H9 (cell line): ENCODE measurements around the gene RILP. TPM values are rescaled to one million over a fixed set of nuclear protein-coding genes. Genes with fewer than 3 reads are reported as not detected.

Experiments used
- DNase-seq: peaks from one replicate; pipeline ENCODE4 v3.0.0-alpha.2; 2017
- H2AFZ ChIP-seq: one replicate; pipeline ENCODE4 v1.6.1; 2013; ENCODE audit warnings: mild to moderate bottlenecking, low read length, control low read depth, moderate library complexity
- H2AK5ac ChIP-seq: 2 replicates; pipeline ENCODE4 v1.6.1; 2013; ENCODE audit warnings: low read length, control low read depth, mixed read lengths; ENCODE audit not compliant: insufficient read length
- H2BK120ac ChIP-seq: one replicate; pipeline ENCODE4 v1.6.1; 2013; ENCODE audit warnings: low read depth, mild to moderate bottlenecking, low read length, control low read depth, inconsistent platforms; ENCODE audit not compliant: poor library complexity, severe bottlenecking
- H2BK12ac ChIP-seq: 2 replicates; pipeline ENCODE4 v1.6.1; 2013; ENCODE audit warnings: low read length, control low read depth, mixed read lengths, low read depth; ENCODE audit not compliant: insufficient read length
- H2BK15ac ChIP-seq: 2 replicates; pipeline ENCODE4 v1.6.1; 2013; ENCODE audit warnings: low read depth, low read length, control low read depth
- H2BK20ac ChIP-seq: one replicate; pipeline ENCODE4 v1.6.1; 2013; ENCODE audit warnings: low read depth, mild to moderate bottlenecking, low read length, control low read depth, inconsistent platforms; ENCODE audit not compliant: poor library complexity, severe bottlenecking
- H2BK5ac ChIP-seq: 2 replicates; pipeline ENCODE4 v1.6.1; 2013; ENCODE audit warnings: low read length, control low read depth, mixed read lengths; ENCODE audit not compliant: insufficient read length
- H3K14ac ChIP-seq: 2 replicates; pipeline ENCODE4 v1.6.1; 2013; ENCODE audit warnings: low read length, control low read depth; ENCODE audit not compliant: insufficient read depth
- H3K18ac ChIP-seq: 2 replicates; pipeline ENCODE4 v1.6.1; 2013; ENCODE audit warnings: low read depth, mild to moderate bottlenecking, mixed read lengths, low read length, control low read depth; ENCODE audit not compliant: insufficient read length
- H3K23ac ChIP-seq: 2 replicates; pipeline ENCODE4 v1.6.1; 2013; ENCODE audit warnings: low read length, control low read depth, mixed read lengths, low read depth; ENCODE audit not compliant: insufficient read length
- H3K23me2 ChIP-seq: 2 replicates; pipeline ENCODE4 v1.6.1; 2013; ENCODE audit warnings: low read depth, mild to moderate bottlenecking, mixed read lengths, low read length, control low read depth; ENCODE audit not compliant: insufficient read length, poor library complexity, severe bottlenecking
- H3K27ac ChIP-seq: 2 replicates; pipeline ENCODE4 v1.5.1; 2013; ENCODE audit warnings: low read length, control low read depth, mixed read lengths, low read depth; ENCODE audit not compliant: insufficient read length
- H3K27me3 ChIP-seq: 2 replicates; pipeline ENCODE4 v1.6.1; 2013; ENCODE audit warnings: low read length, control low read depth, inconsistent platforms; ENCODE audit not compliant: insufficient read depth
- H3K4ac ChIP-seq: 2 replicates; pipeline ENCODE4 v1.6.1; 2013; ENCODE audit warnings: low read depth, mild to moderate bottlenecking, control low read depth, inconsistent platforms, low read length, moderate library complexity
- H3K4me1 ChIP-seq: 2 replicates; pipeline ENCODE4 v1.6.1; 2013; ENCODE audit warnings: low read length, control low read depth, inconsistent platforms; ENCODE audit not compliant: insufficient read depth
- H3K4me2 ChIP-seq: 2 replicates; pipeline ENCODE4 v1.6.1; 2013; ENCODE audit warnings: low read length, control low read depth, mixed read lengths; ENCODE audit not compliant: insufficient read length, insufficient read depth
- H3K56ac ChIP-seq: 2 replicates; pipeline ENCODE4 v1.6.1; 2013; ENCODE audit warnings: low read depth, mild to moderate bottlenecking, mixed read lengths, low read length, control low read depth; ENCODE audit not compliant: insufficient read length
- H3K79me1 ChIP-seq: 2 replicates; pipeline ENCODE4 v1.6.1; 2013; ENCODE audit warnings: low read depth, mild to moderate bottlenecking, moderate library complexity, low read length, control low read depth, inconsistent platforms; ENCODE audit not compliant: insufficient read depth, poor library complexity, severe bottlenecking
- H3K79me2 ChIP-seq: 2 replicates; pipeline ENCODE4 v1.6.1; 2013; ENCODE audit warnings: low read length, control low read depth, inconsistent platforms; ENCODE audit not compliant: insufficient read depth
- H3K9ac ChIP-seq: 2 replicates; pipeline ENCODE4 v1.6.1; 2013; ENCODE audit warnings: low read length, control low read depth, mixed read lengths; ENCODE audit not compliant: insufficient read length; ENCODE audit errors: extremely low read depth
- H3K9me3 ChIP-seq: one replicate; pipeline ENCODE4 v1.6.1; 2013; ENCODE audit warnings: low read depth, low read length, inconsistent platforms; ENCODE audit not compliant: control insufficient read depth
- H3T11ph ChIP-seq: one replicate; pipeline ENCODE4 v1.6.1; 2013; ENCODE audit warnings: mild to moderate bottlenecking, low read length, control low read depth, inconsistent platforms
- H4K20me1 ChIP-seq: one replicate; pipeline ENCODE4 v1.6.1; 2013; ENCODE audit not compliant: control insufficient read depth, insufficient read length, insufficient read depth
- H4K5ac ChIP-seq: 2 replicates; pipeline ENCODE4 v1.6.1; 2013; ENCODE audit warnings: low read depth, mild to moderate bottlenecking, mixed read lengths, low read length, control low read depth; ENCODE audit not compliant: insufficient read length
- H4K8ac ChIP-seq: replicated peaks from 2 replicates; pipeline ENCODE4 v1.6.1; 2013; ENCODE audit warnings: low read length, control low read depth, mixed read lengths, low read depth; ENCODE audit not compliant: insufficient read length
- H4K91ac ChIP-seq: 2 replicates; pipeline ENCODE4 v1.6.1; 2013; ENCODE audit warnings: low read depth, mild to moderate bottlenecking, moderate library complexity, mixed read lengths, low read length, control low read depth; ENCODE audit not compliant: insufficient read length
- H3K27ac Mint-ChIP-seq, 3 experiments: 2 replicates in 2 of 3; 3 replicates in 1 of 3; pipeline ENCODE4 v1.8.0; 2020 to 2021; ENCODE audit warnings: mixed read lengths in 3 of 3, mild to moderate bottlenecking in 1 of 3, moderate library complexity in 1 of 3
- H3K27me3 Mint-ChIP-seq: 2 replicates; pipeline ENCODE4 v1.8.0; 2021; ENCODE audit warnings: low read depth, mild to moderate bottlenecking, moderate library complexity, mixed read lengths
- H3K36me3 Mint-ChIP-seq, 3 experiments: 2 replicates in 2 of 3; 3 replicates in 1 of 3; pipeline ENCODE4 v1.8.0; 2020 to 2021; ENCODE audit warnings: low read depth in 3 of 3, mixed read lengths in 3 of 3; ENCODE audit not compliant: insufficient read depth in 1 of 3
- H3K4me1 Mint-ChIP-seq, 2 experiments: 2 replicates each; pipeline ENCODE4 v1.8.0; 2020; ENCODE audit warnings: mixed read lengths in 2 of 2
- H3K4me3 Mint-ChIP-seq, 2 experiments: 2 replicates in 1 of 2; 3 replicates in 1 of 2; pipeline ENCODE4 v1.8.0; 2020 to 2021; ENCODE audit warnings: mild to moderate bottlenecking in 2 of 2, mixed read lengths in 2 of 2, moderate library complexity in 1 of 2
- H3K9me3 Mint-ChIP-seq, 2 experiments: 2 replicates in 1 of 2; 3 replicates in 1 of 2; pipeline ENCODE4 v1.8.0; 2020; ENCODE audit warnings: mild to moderate bottlenecking in 2 of 2, mixed read lengths in 2 of 2, moderate library complexity in 1 of 2
- CTCF ChIP-seq: fragments of 200-600 bp; sonication (generic); conservative IDR thresholded peaks from 3 replicates; pipeline ENCODE4 v1.8.0; 2021; ENCODE audit warnings: antibody characterized with exemption, mild to moderate bottlenecking
- WGBS: extraction: QIAGEN DNeasy Blood & Tissue Kit; methylation state at CpG from one replicate; pipeline ENCODE4 v1.1.7; 2013; ENCODE audit warnings: missing lambda C conversion rate, low lambda C conversion rate, mixed read lengths; ENCODE audit not compliant: insufficient read length; ENCODE audit errors: extremely low coverage; 5-methylcytosine and 5-hydroxymethylcytosine counted together
- total RNA-seq: library from RNA; stranded (reverse); gene quantifications from 2 replicates; pipeline ENCODE4 v1.2.1, GENCODE V29; 2021

RILP gene
- total RNA-seq, 1 experiment from 2014 or later: 5.4 TPM

- Histone ChIP-seq H2BK12ac (no peak overlapping the region), H3K4me2 (no peak overlapping the region), H4K91ac (no peak overlapping the region)
Observed at GRCh38 chr17:1644493-1645206, 5.0 kb downstream of the RILP start.

More at GRCh38 chr17:1644493-1645206, 5.0 kb downstream of the RILP start:
- Mint-ChIP-seq H3K4me1 (peaks cover 29 to 38% of the 10 kb centered on the region in 2 experiments), H3K36me3 (peaks cover 0 to 2% (median 0%) of the 10 kb centered on the region in 3 experiments; a peak in 1 of 7 replicates), H3K4me3 (peak overlapping the region; percentile 63 to 83; a peak in 4 of 5 replicates), H3K9me3 (peaks cover 0 to 8% of the 10 kb centered on the region in 2 experiments; a peak in 1 of 5 replicates), H3K27me3 (peaks cover 9% of the 10 kb centered on the region), H3K27ac (no peak overlapping the region; a peak in 1 of 7 replicates)
- H4K8ac ChIP-seq: no peak overlapping the region
- no peaks in the 10 kb centered on the region for H3K9me3 ChIP-seq
- H3K79me2 ChIP-seq: no peaks in the 10 kb centered on the region
- H3K14ac ChIP-seq: no peak overlapping the region; the same call in 1 of the 2 replicates
- H4K20me1 ChIP-seq: no peaks in the 10 kb centered on the region
- H3T11ph ChIP-seq: no peak overlapping the region
- no peak overlapping the region for H3K4ac ChIP-seq
- H3K23ac ChIP-seq: no peak overlapping the region
- TF ChIP-seq CTCF: no peak
- H2BK5ac ChIP-seq: no peak overlapping the region
- H3K79me1 ChIP-seq: no peaks in the 10 kb centered on the region
- no peak overlapping the region for H3K27ac ChIP-seq
- no peak overlapping the region for H2BK15ac ChIP-seq
- no peak overlapping the region for H3K56ac ChIP-seq
- H4K5ac ChIP-seq: no peak overlapping the region
- H3K4me1 ChIP-seq: peaks cover 5% of the 10 kb centered on the region; the same call in 1 of the 2 replicates
- no peak for DNase-seq
- peaks cover 8% of the 10 kb centered on the region for H3K23me2 ChIP-seq
- H3K27me3 ChIP-seq: no peaks in the 10 kb centered on the region; the same call in 1 of the 2 replicates
- H3K18ac ChIP-seq: no peak overlapping the region
- no CpG with 5 or more reads among the region's 15 CpGs for WGBS
- H3K9ac ChIP-seq: no peak overlapping the region
- no peak overlapping the region for H2AFZ ChIP-seq
- H2BK20ac ChIP-seq: no peak overlapping the region
- no peak overlapping the region for H2AK5ac ChIP-seq
- no peak overlapping the region for H2BK120ac ChIP-seq
